Body of pancreas (tissue), 4 donors: ENCODE results near the gene HECTD1.

Experiments used
- CTCF ChIP-seq, 7 experiments: fragments of 450-650 bp in 4 of 7; fragments of 200-600 bp in 3 of 7; sonication (generic) in 3 of 7; IDR thresholded peaks; one replicate each; pipeline ENCODE4 v1.5.1; 2016 to 2019; ENCODE audit warnings: antibody characterized with exemption in 7 of 7
- POLR2A ChIP-seq, 3 donors: fragments of 450-650 bp; IDR thresholded peaks; one replicate each; pipeline ENCODE4 v1.6.1; 2016; ENCODE audit warnings: antibody characterized with exemption in 3 of 3, mild to moderate bottlenecking in 2 of 3

DNA sequence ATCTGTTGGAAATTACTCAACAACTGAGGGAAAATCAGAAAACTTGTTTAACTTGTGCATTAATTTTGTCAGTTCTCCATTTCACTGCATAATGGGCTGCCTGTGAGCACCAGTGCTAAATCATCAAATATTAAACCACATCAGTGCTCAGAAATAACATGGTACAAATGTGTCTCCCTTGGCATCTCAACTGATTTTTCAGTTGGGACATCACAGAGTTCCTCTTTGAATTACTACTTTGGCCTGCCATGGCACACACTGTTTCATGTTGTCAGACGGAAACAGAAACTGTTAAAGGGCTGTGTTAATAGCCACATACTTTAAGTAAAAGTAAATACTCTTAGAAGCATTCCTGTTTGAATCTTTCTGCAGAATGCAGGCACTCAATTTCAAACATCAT, 139.4 kb downstream of the HECTD1 start:
- TF ChIP-seq CTCF (IDR thresholded peaks at IDR 0.05) = no peak
- TF ChIP-seq POLR2A (IDR thresholded peaks at IDR 0.05) = no peak
